GM19193 (cell line): ENCODE results near the gene C6orf89.

Experiments
- POLR2A ChIP-seq: IDR thresholded peaks from 4 replicates; pipeline ENCODE4 v1.6.1; 2011; ENCODE audit not compliant: insufficient read depth, insufficient read length; ENCODE audit errors: extremely low read depth

The C6orf89 gene

DNA sequence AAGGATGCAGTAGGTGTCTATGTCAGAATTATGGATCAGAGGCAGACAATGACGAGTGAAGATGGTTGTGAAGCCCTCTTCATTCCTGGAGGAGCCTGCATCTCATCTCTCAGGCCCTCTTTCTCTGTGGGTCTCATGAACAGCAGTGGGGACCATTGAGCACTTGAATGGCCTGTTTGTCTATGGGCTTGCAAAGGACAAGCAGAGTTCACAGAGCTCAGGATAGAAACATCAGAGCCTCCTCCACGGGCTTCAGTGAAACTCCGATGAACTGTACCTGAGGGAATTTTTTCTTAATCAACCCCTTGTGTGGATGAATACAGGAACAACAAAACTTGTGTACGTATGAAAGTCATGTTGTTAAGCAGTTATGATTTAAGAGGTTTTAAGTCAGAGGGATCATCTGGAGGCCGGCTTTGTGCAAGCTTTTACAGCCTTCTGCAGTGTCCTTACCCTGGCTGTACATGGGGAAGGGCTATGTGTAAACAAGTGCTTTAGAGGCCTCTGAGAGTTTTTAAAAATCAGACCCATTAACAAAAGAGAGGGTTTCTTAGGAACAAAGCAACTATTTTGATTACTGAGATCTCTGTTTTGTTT lies 39.1 kb downstream of the C6orf89 start:
- TF ChIP-seq POLR2A: no peak

DNA sequence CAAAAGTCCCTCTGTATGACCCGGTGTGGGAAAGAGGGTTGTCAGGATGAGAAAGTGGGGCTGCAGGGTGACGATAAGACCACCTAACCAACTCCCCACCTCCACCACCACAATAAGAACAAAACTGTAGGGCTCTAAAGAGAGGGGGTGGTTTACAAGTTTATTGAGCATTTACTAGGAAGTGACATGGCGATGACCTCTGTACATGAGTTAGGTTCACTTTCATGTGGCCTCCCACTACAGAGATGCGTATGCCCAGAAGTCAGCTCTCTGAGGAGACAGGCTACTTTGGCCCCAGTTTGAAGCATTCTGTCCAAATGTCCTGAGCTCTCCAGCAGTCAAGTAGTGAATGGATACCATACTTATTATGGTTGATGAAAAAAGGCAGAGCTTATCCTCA lies 40.1 kb downstream of the C6orf89 start:
- no peak for TF ChIP-seq POLR2A

DNA sequence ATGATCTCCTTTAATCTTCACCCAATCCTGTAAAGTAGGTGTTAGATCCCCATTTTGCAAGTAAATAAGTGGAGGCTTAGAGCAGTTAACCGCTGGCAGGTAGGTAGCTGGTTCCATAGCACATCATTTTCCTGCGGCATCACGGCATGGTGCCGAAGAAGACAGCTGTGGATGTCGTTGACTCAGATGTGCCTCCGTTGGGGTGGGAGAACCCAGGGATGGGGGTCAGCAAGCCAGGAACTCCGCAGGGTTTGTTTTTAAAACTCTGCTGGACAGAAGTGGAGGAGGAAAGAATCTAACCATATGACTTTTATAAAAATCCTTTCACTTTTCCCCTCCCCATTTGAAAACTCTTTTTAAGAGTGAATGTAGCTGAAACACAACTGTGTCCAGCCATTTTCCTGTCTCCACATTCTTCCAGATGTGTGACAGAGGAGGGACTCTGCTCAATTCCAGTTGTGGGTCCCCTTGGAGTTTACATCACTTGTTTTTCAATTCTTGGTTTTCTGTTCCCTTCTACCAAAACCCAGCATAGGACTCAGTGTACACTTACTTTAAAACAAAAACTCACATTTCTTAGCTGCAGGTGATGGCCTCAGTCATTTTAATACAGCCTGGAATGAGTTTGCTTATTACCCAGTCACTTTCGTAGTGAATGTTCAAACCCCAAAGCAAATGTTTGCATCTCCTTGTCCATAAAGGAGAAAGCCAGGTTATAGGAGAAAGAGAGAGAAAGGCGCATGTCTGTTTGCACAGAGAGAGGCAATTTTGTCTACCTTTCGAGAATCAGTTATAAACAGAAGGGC lies 41.2 kb downstream of the C6orf89 start:
- no peak for TF ChIP-seq POLR2A

DNA sequence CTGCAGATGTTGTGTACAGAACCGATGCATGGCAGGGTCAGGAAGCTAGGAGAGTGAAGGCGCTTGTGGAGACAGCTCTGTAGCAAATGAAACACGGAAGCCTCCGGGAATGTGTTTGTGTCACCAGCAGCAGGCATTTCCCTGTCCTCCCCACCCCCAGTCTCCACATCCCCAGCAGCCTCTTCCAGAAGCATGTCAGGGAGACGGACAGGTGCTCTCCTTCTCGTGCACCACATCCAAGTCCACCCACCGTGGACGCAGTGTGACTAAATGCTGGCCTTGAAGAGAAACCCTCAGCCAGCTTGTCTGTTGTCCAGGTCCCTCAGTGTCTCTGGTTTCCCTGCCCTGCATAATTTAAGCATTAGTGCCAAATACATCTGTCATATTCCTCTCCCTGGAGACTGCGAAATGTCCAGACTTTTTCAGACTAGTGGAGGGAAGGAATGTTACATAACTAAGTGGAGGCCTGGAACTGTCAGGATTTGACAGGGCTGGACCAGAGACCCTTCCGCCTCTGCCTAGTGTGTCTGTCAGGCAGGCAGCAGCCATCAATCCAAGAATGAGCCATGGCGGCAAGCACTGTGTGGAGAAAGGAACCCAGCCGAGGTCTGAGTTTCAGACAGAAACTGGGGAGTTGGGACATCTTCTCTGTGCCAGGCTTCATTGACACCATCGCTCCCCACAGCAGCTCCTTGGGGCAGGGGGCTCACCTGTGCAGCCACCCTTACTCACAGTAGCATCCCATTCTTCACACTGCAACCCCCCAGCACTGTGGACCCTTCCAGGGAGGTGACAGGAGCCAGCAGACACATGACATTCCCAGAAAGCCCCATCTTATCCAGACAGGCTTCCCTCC lies 42.2 kb downstream of the C6orf89 start:
- no peak for TF ChIP-seq POLR2A

DNA sequence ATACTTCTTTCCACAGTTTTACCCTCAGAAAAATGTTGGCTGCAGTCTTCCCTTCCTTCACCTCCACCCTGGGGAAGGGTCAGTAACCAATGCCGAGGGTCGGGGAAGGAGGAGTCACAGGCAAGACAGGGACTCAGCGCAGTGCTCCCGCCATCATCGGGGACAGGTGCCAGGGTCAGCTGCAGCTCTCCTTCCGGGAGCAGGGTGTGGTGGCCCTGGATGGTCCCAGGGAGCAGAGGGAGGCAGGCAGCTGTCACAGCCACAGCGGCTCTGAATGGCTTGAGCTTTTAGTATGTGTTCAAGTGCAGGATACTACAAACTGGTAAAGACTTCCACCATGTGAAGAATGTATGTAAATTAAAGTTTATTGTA lies 42.8 kb downstream of the C6orf89 start:
- no peak for TF ChIP-seq POLR2A

DNA sequence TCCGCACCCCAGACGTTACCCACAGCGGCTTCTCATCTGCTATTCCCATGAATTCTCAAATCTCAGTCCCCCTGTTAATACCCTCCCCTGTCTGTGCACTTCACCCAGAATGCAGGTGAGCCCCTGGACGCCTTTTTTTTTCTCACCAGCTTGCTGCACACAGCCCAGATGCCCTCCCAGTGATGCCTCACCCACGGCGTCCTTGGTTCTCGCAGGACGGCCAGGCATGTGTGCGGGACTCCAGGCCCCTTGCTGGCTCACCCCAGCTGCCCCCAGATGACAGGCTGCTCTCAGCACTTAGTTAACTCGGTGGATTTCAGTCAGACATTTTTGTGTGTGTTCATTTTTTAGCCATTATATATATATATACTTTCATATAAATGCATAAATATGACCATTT lies 43.4 kb downstream of the C6orf89 start:
- no peak for TF ChIP-seq POLR2A

DNA sequence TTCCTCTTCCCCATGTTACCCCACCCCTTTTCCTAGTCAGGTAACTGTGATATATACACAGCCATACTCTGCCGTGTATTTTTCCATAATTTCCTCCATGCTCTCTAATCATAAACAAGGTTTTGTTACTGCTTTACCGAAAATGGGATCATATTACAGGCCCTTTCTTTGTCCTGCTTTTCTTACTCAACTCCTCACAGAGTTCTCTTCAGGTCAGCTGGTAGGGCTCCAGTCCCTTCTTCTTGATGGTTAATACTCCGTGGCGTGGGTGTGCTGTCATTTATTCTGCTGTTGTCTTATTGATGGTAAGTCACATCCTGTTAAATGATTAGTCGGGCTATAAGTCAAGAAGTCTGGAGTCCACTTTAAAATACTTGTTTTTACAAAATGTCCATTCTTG lies 43.9 kb downstream of the C6orf89 start:
- TF ChIP-seq POLR2A: no peak

DNA sequence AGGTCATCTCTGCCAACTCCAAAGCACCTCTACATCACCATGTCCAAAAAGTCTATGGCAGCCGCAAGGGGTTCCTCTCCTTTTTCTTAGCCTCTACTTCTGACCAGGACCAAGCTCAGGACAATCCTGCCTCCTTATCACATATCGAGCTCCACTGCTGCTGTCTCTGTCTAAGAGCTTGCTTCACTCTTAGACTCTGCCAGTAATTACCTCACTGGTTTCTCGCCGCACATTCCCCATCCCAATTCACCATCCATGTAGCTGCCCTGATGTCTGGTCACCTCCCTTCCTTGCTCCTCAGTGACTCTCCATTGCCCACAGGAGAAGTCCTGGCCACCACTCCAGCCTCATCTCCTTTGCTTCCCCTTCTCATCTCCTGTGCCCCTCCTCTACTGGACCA lies 44.7 kb downstream of the C6orf89 start:
- no peak for TF ChIP-seq POLR2A

DNA sequence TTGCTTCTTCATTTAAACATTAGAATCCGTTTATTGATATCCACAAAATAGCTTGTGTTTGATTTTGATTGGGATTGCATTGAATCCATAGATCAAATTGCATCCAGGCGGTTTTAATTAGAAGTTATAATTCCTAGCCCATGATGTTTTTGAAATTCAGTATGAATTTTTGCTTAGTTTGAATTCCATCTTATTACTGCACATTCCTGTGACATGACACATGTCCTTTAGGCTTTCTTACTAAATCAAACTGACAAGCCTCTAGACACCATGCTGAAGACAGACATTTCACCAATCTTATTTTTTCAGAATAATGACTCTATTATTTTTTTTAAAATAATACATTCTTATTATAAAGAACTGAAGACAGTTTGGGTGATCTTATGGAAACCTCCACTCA lies 47.4 kb downstream of the C6orf89 start:
- no peak for TF ChIP-seq POLR2A

DNA sequence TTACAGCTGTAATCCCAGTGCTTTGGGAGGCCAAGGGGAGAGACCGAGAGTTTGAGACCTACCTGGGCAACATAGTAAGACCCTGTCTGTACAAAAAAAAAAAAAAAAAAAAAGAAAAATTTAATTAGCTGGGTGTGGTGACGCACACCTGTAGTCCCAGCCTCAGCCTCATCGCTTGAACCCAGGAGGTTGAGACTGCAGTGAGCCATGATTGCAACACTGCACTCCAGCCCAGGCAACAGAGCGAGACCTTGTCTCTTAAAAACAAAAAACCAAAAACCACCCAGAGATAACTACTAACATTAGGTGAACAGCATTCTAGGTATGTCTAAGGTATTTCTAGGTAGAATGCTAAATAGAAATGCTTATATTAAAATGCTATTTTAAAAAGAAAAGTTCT lies 47.8 kb downstream of the C6orf89 start:
- no peak for TF ChIP-seq POLR2A

DNA sequence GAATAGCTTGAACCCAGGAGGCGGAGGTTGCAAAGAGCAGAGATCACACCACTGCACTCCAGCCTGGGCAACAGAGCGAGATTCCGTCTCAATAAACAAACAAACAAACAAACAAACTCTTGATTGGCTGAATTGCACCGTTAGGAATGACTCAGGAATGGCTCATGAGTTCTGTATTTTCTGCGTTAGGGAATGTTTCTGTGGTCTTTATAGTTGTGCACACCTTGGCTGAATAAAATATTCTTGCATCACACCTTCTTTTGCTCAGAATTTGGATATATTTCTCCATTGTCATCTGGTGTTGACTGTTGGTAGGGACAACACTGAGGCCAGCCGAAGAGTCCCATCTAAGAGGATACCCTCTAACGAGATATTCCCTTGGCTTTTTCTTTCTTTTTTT lies 49.1 kb downstream of the C6orf89 start:
- TF ChIP-seq POLR2A: no peak

DNA sequence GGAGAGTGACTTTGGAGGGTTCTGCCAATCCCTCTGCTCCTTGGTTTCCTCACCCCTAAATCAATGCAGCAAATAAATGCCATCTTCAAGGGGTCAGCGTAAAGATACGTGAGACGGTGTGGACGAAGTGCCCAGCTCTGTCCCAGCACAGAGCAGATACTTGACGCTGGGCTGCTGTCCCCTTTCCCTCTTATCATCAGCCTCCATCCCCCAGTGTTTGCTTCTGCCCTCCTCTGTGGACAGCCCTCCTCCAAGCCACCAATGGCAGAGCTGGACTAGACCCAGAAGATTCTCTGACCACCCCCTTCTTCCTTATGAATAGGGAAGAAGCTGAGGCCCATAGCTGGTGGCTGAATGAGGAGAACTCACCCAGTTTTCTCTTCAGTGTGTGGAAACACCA lies 51.1 kb downstream of the C6orf89 start:
- TF ChIP-seq POLR2A: no peak

DNA sequence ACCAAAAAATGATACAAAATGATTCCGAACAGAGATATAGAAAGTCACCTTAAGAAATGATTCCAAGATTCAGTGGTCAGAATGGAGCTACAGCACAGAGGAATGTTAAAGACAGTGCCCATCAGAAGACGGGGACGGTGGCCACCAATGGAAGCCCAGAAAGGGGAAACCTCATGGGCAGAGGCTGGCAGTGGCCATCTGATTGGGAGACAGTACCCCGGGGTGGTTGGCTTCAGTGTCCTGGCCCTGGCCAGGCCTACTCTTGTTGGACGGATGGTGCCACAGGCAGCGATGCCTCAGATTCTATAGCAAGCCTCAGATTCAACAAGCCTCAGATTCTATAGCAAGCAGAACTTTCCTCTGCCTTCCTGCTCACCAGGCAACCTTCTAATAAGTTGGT lies 52.1 kb downstream of the C6orf89 start:
- TF ChIP-seq POLR2A: no peak

DNA sequence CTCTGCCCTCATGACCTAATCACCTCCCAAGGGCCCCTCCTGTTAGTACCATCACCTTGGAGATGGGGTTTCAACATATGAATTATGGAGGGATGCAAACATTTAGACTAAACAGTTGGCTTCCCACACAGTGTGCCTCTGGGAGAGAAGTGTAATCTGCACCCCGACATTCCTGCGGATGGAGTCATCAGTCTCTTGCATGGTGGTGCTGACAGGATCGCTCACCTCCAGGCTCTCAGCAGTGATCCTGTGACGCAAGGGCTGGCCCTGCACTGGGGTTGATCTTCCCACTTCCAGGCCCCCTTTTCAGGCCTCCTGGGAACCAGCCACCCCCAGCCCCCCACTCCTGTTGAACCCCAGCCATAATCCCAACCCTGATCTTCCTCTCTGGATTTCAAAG lies 52.8 kb downstream of the C6orf89 start:
- TF ChIP-seq POLR2A: no peak

DNA sequence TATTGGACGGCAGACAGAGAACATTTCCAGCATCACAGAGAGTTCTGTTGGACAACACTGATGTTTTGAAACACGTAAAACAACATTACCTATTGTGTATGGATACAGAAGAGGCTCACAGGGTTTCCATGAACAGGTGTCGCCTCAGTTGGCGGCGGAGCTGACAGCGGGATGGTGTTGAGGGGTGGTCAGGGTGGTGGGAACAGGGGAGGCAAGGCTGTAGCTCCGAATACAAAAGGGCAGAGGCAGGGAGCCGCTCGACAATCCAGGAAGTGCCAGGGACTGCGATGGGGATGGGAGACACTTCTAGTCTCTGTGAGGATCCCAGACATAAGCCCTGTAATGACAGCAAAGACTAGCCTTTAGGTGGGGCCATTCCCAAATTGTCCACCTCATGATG lies 54.3 kb downstream of the C6orf89 start:
- no peak for TF ChIP-seq POLR2A

DNA sequence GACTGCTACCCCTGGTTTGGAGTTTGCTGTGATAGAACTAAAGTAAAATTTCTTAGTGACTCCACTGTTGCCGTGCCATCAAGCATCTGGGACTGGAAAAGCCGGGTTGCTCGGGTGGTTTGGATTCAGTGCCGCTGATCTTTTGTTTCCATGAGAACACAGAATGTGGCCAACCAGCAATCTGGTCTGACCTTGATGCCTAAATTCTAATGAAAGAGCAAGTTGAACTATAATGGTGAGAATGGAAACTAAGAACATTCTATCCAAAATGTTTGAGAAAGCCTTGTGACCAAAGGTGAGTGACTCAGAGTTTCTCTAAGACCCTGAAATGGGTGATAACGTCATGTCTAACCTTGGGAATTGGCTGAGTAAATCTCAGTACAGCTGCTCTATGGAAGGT lies 58.9 kb downstream of the C6orf89 start:
- no peak for TF ChIP-seq POLR2A
